Upper lobe of right lung (tissue), 1 donor: ENCODE data around the gene TRPM2. TPM values are rescaled to one million over a fixed set of nuclear protein-coding genes. Genes with fewer than 3 reads are reported as not detected.

Experiments used
- ATAC-seq: fragments of 200-7000 bp; cut with Tn5 transposase; one replicate; pipeline ENCODE4 v1.9.1; 2020; ENCODE audit warnings: mild to moderate bottlenecking, moderate library complexity
- DNase-seq: peaks from one replicate; pipeline ENCODE4 v3.0.0-alpha.2; 2020
- H3K27ac ChIP-seq: fragments of 200-600 bp; one replicate; pipeline ENCODE4 v1.8.0; 2022
- H3K27me3 ChIP-seq: fragments of 200-600 bp; one replicate; pipeline ENCODE4 v1.8.0; 2022; ENCODE audit warnings: mild to moderate bottlenecking
- H3K36me3 ChIP-seq: fragments of 200-600 bp; one replicate; pipeline ENCODE4 v1.8.0; 2022
- H3K4me1 ChIP-seq: fragments of 200-600 bp; one replicate; pipeline ENCODE4 v1.8.0; 2022
- H3K4me3 ChIP-seq: fragments of 200-600 bp; one replicate; pipeline ENCODE4 v1.8.0; 2022; ENCODE audit warnings: mild to moderate bottlenecking
- H3K9me3 ChIP-seq: fragments of 200-600 bp; one replicate; pipeline ENCODE4 v1.8.0; 2022
- CTCF ChIP-seq: fragments of 200-600 bp; IDR thresholded peaks from one replicate; pipeline ENCODE4 v1.8.0; 2022; ENCODE audit warnings: antibody characterized with exemption
- intact Hi-C: fragments of 100-400 bp; cut with DNase I; formaldehyde crosslinking; loops from one replicate; pipeline ENCODE4 v1.11.0; 2022
- total RNA-seq: library from RNA; stranded (reverse); fragmentation: NEBNext Ultra II Directional; extraction: Animal tissue kit (Norgen Biotek cat#: 25700); gene quantifications from one replicate; pipeline ENCODE4 v1.2.1, GENCODE V29; 2021
- donor health status: DM: no; HTN: yes; CAD: no; lungs with severe emphysema.

Gene TRPM2
- total RNA-seq, 1 donor from 2014 or later = 10.0 TPM

- H3K27ac ChIP-seq = no peak overlapping the region
- peak; percentile 40 for DNase-seq
- H3K9me3 ChIP-seq = no peaks in the 10 kb centered on the region
- no peaks in the 10 kb centered on the region for H3K4me1 ChIP-seq
- no peak for ATAC-seq
- no peak for TF ChIP-seq CTCF
- intact Hi-C loops = no loop called here
- H3K36me3 ChIP-seq = no peaks in the 10 kb centered on the region
- no peaks in the 10 kb centered on the region for H3K27me3 ChIP-seq
- no peak overlapping the region for H3K4me3 ChIP-seq
Measured at GRCh38 chr21:44420416-44421205, 67.2 kb downstream of the TRPM2 start.

- Histone ChIP-seq H3K9me3 (no peaks in the 10 kb centered on the region), H3K4me3 (no peak overlapping the region), H3K4me1 (no peaks in the 10 kb centered on the region), H3K27me3 (no peaks in the 10 kb centered on the region), H3K36me3 (no peaks in the 10 kb centered on the region), H3K27ac (no peak overlapping the region)
- ATAC-seq = no peak
- intact Hi-C loops = no loop called here
- DNase-seq = peak; percentile 46
- no peak for TF ChIP-seq CTCF
Measured at GRCh38 chr21:44421901-44422840, 68.8 kb downstream of the TRPM2 start.

DNA sequence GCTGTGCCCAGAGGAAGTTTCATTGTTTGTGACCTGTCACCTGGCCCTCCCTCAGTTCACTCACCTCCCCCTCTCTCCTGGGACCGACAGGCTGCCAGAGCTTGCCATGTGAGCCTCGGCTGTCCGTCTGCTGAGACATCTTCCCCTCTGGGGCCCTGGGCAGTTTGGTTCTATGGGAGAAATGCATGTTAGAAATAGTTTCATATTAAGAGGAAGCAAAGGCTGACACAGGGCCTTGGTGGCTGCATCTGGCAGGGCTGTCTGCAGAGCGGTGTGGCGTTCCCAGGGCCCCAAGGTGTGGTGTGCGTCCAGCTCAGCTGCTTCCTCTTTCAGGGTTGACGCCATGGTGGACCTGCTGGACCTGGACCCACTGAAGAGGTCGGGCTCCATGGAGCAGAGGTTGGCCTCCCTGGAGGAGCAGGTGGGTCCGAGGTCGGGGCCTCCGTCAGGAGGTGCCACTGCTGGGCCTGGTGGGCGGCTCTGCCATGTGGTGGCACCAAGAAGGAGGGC, 69.9 kb downstream of the TRPM2 start:
- no peaks in the 10 kb centered on the region for H3K4me1 ChIP-seq
- H3K4me3 ChIP-seq = no peak overlapping the region
- ATAC-seq (no peak), DNase-seq (peak; percentile 47)
- no peak for TF ChIP-seq CTCF
- no peaks in the 10 kb centered on the region for H3K36me3 ChIP-seq
- H3K9me3 ChIP-seq = no peaks in the 10 kb centered on the region
- no peaks in the 10 kb centered on the region for H3K27me3 ChIP-seq
- no peak overlapping the region for H3K27ac ChIP-seq
- intact Hi-C loops = no loop called here

GRCh38 chr21:44423941-44424607, 70.7 kb downstream of the TRPM2 start:
- DNase-seq (peak; percentile 55), ATAC-seq (no peak)
- no peak for TF ChIP-seq CTCF
- intact Hi-C loops = no loop called here
- Histone ChIP-seq H3K9me3 (no peaks in the 10 kb centered on the region), H3K27me3 (no peaks in the 10 kb centered on the region), H3K27ac (no peak overlapping the region), H3K36me3 (no peaks in the 10 kb centered on the region), H3K4me3 (no peak overlapping the region), H3K4me1 (no peaks in the 10 kb centered on the region)

DNA sequence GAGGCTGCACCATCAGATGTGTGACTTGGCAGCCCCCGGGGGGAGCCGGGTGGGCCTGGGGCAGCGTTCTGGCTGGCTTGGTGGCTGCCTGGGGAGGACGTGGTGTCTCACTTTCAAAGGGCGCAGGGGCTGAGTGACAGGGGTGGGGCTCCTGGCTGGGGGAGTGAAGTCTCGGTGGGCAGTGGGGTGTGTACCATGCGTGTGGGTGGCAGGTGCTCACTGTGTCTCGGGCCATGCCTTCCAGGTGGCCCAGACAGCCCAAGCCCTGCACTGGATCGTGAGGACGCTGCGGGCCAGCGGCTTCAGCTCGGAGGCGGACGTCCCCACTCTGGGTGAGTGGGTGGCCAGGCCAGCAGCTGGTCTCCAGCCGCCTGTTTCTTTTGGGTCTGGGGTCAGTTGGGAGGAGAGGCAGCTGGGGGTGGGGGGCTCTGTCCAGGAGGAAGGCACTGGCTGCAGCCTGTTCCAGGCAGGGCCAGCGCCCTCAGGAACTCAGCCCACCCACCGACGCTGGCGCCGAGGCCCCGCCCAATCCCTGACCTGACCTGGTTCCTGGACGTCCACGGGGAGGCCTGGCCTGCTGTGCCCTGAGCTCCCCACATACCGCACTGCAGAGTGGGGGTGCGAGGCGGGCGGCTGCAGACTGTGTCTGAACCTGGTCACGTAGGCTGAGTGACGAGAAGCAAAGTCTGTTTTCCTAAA, 71.3 kb downstream of the TRPM2 start:
- no peak overlapping the region for H3K4me3 ChIP-seq
- H3K36me3 ChIP-seq = no peaks in the 10 kb centered on the region
- DNase-seq = peak; percentile 31
- peaks cover 5% of the 10 kb centered on the region for H3K9me3 ChIP-seq
- TF ChIP-seq CTCF = no peak
- no peaks in the 10 kb centered on the region for H3K4me1 ChIP-seq
- H3K27ac ChIP-seq = no peak overlapping the region
- no peak for ATAC-seq
- intact Hi-C loops = loop anchor here (5.0 kb wide), 1 partner anchor 218 kb away; no protein-coding TSS in a partner anchor
- H3K27me3 ChIP-seq = no peaks in the 10 kb centered on the region
